BE2C (cell line): Measurements from ENCODE around the gene FBXO31.
"Not testable (repeated sequence)": the region's sequence is repeated elsewhere in the genome, so short reads cannot be mapped to it uniquely, and the experiment has no call there.

Experiments
- DNase-seq: peaks from one replicate; pipeline ENCODE4 v3.0.0-alpha.2; 2020
- H3K27me3 ChIP-seq: fragments of 250-450 bp; sonication (Bioruptor Pico); 2 replicates; pipeline ENCODE4 v1.5.1; 2020; ENCODE audit warnings: mild to moderate bottlenecking
- H3K36me3 ChIP-seq: fragments of 250-450 bp; sonication (Bioruptor Pico); 2 replicates; pipeline ENCODE4 v1.5.1; 2020; ENCODE audit warnings: mild to moderate bottlenecking
- H3K4me1 ChIP-seq: fragments of 250-450 bp; sonication (Bioruptor Pico); 2 replicates; pipeline ENCODE4 v1.5.1; 2020
- H3K4me3 ChIP-seq: 2 replicates; pipeline ENCODE4 v1.5.1; 2011; ENCODE audit warnings: low read depth, low read length
- H3K9me3 ChIP-seq: fragments of 250-450 bp; sonication (Bioruptor Pico); 2 replicates; pipeline ENCODE4 v1.5.1; 2020
- CTCF ChIP-seq: IDR thresholded peaks from 2 replicates; pipeline ENCODE4 v1.5.1; 2012; ENCODE audit warnings: mild to moderate bottlenecking, low read depth, low read length

Gene FBXO31

GRCh38 chr16:87363771-87364455 lies 19.7 kb downstream of the FBXO31 start:
- peak overlapping the region; percentile 31 for H3K4me3 ChIP-seq
- H3K9me3 ChIP-seq = no peaks in the 10 kb centered on the region
- H3K27me3 ChIP-seq = no peaks in the 10 kb centered on the region
- 0 out of 2 replicates have a peak, but pooled peaks have one; percentile 3 for TF ChIP-seq CTCF
- peak; percentile 77 for DNase-seq
- peaks cover 28% of the 10 kb centered on the region for H3K4me1 ChIP-seq
- H3K36me3 ChIP-seq = peaks cover 18% of the 10 kb centered on the region

- H3K4me3 ChIP-seq, H3K27me3 ChIP-seq, DNase-seq, H3K9me3 ChIP-seq: not testable (repeated sequence)
- Histone ChIP-seq H3K36me3 (peaks cover 27% of the 10 kb centered on the region), H3K4me1 (peaks cover 24% of the 10 kb centered on the region)
These were observed 20.6 kb downstream of the FBXO31 start for GRCh38 chr16:87362828-87363559.

- Histone ChIP-seq H3K4me1 (peaks cover 15% of the 10 kb centered on the region), H3K27me3 (no peaks in the 10 kb centered on the region), H3K36me3 (peaks cover 28% of the 10 kb centered on the region), H3K9me3 (no peaks in the 10 kb centered on the region), H3K4me3 (no peak overlapping the region)
- no peak for TF ChIP-seq CTCF
- DNase-seq = no peak
These were observed 21.5 kb downstream of the FBXO31 start for GRCh38 chr16:87361916-87362619.

GRCh38 chr16:87360862-87361610 lies 22.5 kb downstream of the FBXO31 start:
- no peak for TF ChIP-seq CTCF
- H3K9me3 ChIP-seq = no peaks in the 10 kb centered on the region
- H3K27me3 ChIP-seq = no peaks in the 10 kb centered on the region
- H3K4me3 ChIP-seq = no peak overlapping the region
- DNase-seq = no peak
- peaks cover 28% of the 10 kb centered on the region for H3K36me3 ChIP-seq
- peaks cover 15% of the 10 kb centered on the region for H3K4me1 ChIP-seq

GRCh38 chr16:87359121-87359520 lies 24.5 kb downstream of the FBXO31 start:
- Histone ChIP-seq H3K4me3 (no peak overlapping the region), H3K4me1 (peaks cover 9% of the 10 kb centered on the region), H3K36me3 (peaks cover 28% of the 10 kb centered on the region), H3K9me3 (no peaks in the 10 kb centered on the region), H3K27me3 (no peaks in the 10 kb centered on the region)
- no peak for TF ChIP-seq CTCF
- no peak for DNase-seq

GRCh38 chr16:87358696-87359095 lies 24.9 kb downstream of the FBXO31 start:
- Histone ChIP-seq H3K9me3 (no peaks in the 10 kb centered on the region), H3K4me3 (no peak overlapping the region), H3K27me3 (no peaks in the 10 kb centered on the region), H3K36me3 (peaks cover 28% of the 10 kb centered on the region), H3K4me1 (peaks cover 9% of the 10 kb centered on the region)
- no peak for DNase-seq
- TF ChIP-seq CTCF = no peak
